ENCODE measurements around the gene CAST. TPM values are rescaled to one million over a fixed set of nuclear protein-coding genes. Genes with fewer than 3 reads are reported as not detected.

Gene CAST
- total RNA-seq, 1 donor from 2014 or later, result 287 TPM

DNA sequence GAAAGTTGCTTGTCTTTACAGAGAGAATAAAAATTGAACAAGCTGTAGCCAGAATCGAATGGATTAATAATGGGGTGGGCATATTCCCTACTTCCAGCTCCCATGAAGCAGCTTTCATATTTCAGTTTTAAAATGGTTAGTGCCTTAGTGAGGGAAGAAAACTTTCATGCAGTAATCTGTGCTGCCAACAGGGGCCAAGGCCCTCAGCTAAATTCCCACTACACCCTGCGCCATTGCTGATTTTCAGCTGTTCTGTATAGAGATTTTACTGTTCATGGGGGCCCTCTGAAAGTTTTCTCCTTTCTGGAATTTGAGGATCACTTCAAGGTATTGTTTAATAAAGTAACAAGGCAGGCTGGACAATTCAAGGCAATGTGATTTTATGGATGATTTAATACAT is 58.2 kb downstream of the CAST start:
- H3K79me2 ChIP-seq (ENCODE audit: insufficient read depth, low read length), result peaks cover 80% of the 10 kb centered on the region
- Mint-ChIP-seq H3K9me3 (ENCODE audit: unreplicated experiment) (no peaks in the 10 kb centered on the region), H3K4me3 (ENCODE audit: unreplicated experiment) (no peak overlapping the region), H3K27ac (ENCODE audit: unreplicated experiment) (peak overlapping the region; percentile 64), H3K36me3 (ENCODE audit: low read depth, unreplicated experiment) (peaks cover 8% of the 10 kb centered on the region), H3K27me3 (ENCODE audit: low read depth, unreplicated experiment) (no peaks in the 10 kb centered on the region), H3K4me1 (ENCODE audit: low read depth, unreplicated experiment) (peaks cover 34% of the 10 kb centered on the region)
- no peak overlapping the region for H3K4me3 ChIP-seq (ENCODE audit: insufficient read depth, low read depth, low read length)
- H3K4me2 ChIP-seq (ENCODE audit: low read length), result no peak overlapping the region
- peaks cover 66% of the 10 kb centered on the region for H4K20me1 ChIP-seq (ENCODE audit: insufficient read depth, low read length)
- no peak overlapping the region for H3K9ac ChIP-seq (ENCODE audit: low read length)
- H3K36me3 ChIP-seq (ENCODE audit: insufficient read depth, low read length), result peaks cover 5% of the 10 kb centered on the region
- H3K4me1 ChIP-seq (ENCODE audit: insufficient read depth, low read length), result no peaks in the 10 kb centered on the region
- H3K9me3 ChIP-seq (ENCODE audit: insufficient read depth, low read depth, low read length), result no peaks in the 10 kb centered on the region
- no peak for FAIRE-seq
- no peak for DNase-seq (ENCODE audit: low read depth)
- H3K27me3 ChIP-seq (ENCODE audit: insufficient read depth, low read length), result no peaks in the 10 kb centered on the region
- H3K27ac ChIP-seq (ENCODE audit: low read depth, low read length), result no peak overlapping the region
- TF ChIP-seq, protein P1, sequence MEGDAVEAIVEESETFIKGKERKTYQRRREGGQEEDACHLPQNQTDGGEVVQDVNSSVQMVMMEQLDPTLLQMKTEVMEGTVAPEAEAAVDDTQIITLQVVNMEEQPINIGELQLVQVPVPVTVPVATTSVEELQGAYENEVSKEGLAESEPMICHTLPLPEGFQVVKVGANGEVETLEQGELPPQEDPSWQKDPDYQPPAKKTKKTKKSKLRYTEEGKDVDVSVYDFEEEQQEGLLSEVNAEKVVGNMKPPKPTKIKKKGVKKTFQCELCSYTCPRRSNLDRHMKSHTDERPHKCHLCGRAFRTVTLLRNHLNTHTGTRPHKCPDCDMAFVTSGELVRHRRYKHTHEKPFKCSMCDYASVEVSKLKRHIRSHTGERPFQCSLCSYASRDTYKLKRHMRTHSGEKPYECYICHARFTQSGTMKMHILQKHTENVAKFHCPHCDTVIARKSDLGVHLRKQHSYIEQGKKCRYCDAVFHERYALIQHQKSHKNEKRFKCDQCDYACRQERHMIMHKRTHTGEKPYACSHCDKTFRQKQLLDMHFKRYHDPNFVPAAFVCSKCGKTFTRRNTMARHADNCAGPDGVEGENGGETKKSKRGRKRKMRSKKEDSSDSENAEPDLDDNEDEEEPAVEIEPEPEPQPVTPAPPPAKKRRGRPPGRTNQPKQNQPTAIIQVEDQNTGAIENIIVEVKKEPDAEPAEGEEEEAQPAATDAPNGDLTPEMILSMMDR (IDR thresholded peaks at IDR 0.05; ENCODE audit: insufficient read depth, low read depth, low read length), result no peak
- no peak for TF ChIP-seq EZH2 (IDR thresholded peaks at IDR 0.05; ENCODE audit: insufficient read depth, low read length)
- no peak overlapping the region for H2AFZ ChIP-seq (ENCODE audit: low read depth, low read length)

DNA sequence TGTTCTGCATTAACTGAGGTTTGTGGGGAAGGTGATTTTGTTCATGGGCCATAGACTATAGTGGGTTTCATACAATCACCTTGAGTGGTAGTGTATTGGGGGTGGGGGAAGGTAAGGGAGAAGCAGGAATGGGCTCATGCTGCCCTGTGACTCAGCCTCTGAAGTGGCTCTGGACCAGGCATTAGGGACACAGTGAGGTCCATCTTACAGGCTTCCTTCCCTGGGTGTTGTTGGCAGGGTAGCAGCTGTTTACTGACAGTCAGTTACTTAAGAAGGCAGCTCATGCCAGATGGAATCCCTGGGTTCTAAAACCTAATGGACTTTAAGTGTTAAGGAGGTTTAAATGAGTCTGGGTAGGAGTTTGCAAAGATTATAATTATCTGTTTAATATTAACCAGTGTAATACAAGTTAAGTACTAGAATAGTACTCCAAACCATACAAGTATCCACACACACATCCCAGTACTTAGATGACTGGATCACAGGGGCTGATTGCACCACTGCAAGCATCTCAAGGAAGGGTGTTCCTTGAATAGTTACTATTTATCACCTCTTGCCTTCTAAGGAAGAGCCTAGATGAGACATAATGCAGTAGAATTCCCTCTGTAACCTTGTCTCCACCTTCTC is 59.3 kb downstream of the CAST start:
- H3K36me3 ChIP-seq (ENCODE audit: insufficient read depth, low read length), result peaks cover 5% of the 10 kb centered on the region
- H3K9me3 Mint-ChIP-seq (ENCODE audit: unreplicated experiment), result no peaks in the 10 kb centered on the region
- no peak overlapping the region for H2AFZ ChIP-seq (ENCODE audit: low read depth, low read length)
- peaks cover 8% of the 10 kb centered on the region for H3K36me3 Mint-ChIP-seq (ENCODE audit: low read depth, unreplicated experiment)
- no peaks in the 10 kb centered on the region for H3K9me3 ChIP-seq (ENCODE audit: insufficient read depth, low read depth, low read length)
- peaks cover 69% of the 10 kb centered on the region for H3K79me2 ChIP-seq (ENCODE audit: insufficient read depth, low read length)
- H3K4me3 ChIP-seq (ENCODE audit: insufficient read depth, low read depth, low read length), result no peak overlapping the region
- H3K27ac Mint-ChIP-seq (ENCODE audit: unreplicated experiment), result no peak overlapping the region
- DNase-seq (ENCODE audit: low read depth) (no peak), FAIRE-seq (no peak)
- no peak overlapping the region for H3K4me2 ChIP-seq (ENCODE audit: low read length)
- no peaks in the 10 kb centered on the region for H3K27me3 Mint-ChIP-seq (ENCODE audit: low read depth, unreplicated experiment)
- H3K4me3 Mint-ChIP-seq (ENCODE audit: unreplicated experiment), result peak overlapping the region; percentile 66
- H3K4me1 Mint-ChIP-seq (ENCODE audit: low read depth, unreplicated experiment), result peaks cover 30% of the 10 kb centered on the region
- H3K4me1 ChIP-seq (ENCODE audit: insufficient read depth, low read length), result no peaks in the 10 kb centered on the region
- peaks cover 60% of the 10 kb centered on the region for H4K20me1 ChIP-seq (ENCODE audit: insufficient read depth, low read length)
- no peak overlapping the region for H3K27ac ChIP-seq (ENCODE audit: low read depth, low read length)
- H3K9ac ChIP-seq (ENCODE audit: low read length), result no peak overlapping the region
- TF ChIP-seq, protein P1 (IDR thresholded peaks at IDR 0.05; ENCODE audit: insufficient read depth, low read depth, low read length), result no peak
- TF ChIP-seq EZH2 (IDR thresholded peaks at IDR 0.05; ENCODE audit: insufficient read depth, low read length), result no peak
- H3K27me3 ChIP-seq (ENCODE audit: insufficient read depth, low read length), result no peaks in the 10 kb centered on the region

DNA sequence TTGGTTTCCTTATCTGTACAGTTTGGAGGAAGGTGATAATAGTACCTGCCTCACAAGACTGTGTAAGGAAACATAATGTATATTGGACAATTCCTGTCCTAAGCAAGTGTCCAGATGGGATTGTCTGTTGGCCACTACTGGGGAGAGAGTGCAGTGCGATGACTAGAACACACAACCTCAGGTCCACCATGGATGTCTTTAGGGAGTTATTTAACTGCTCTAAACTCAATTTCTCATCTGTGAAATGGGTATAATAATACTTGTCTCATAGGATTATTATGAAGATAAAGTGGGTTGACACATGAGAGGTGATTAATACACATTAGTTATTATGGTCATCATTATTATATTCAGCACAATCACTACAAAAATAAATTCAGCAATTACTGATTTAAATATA is 63.1 kb downstream of the CAST start:
- FAIRE-seq, result no peak
- no peak for TF ChIP-seq EZH2 (IDR thresholded peaks at IDR 0.05; ENCODE audit: insufficient read depth, low read length)
- TF ChIP-seq, protein P1 (IDR thresholded peaks at IDR 0.05; ENCODE audit: insufficient read depth, low read depth, low read length), result no peak
- peaks cover 32% of the 10 kb centered on the region for H4K20me1 ChIP-seq (ENCODE audit: insufficient read depth, low read length)

More for the DNA sequence above, 63.1 kb downstream of the CAST start:
- Histone ChIP-seq H3K36me3 (ENCODE audit: insufficient read depth, low read length) (peaks cover 16% of the 10 kb centered on the region), H3K4me2 (ENCODE audit: low read length) (no peak overlapping the region), H3K79me2 (ENCODE audit: insufficient read depth, low read length) (peaks cover 31% of the 10 kb centered on the region), H3K4me3 (ENCODE audit: insufficient read depth, low read depth, low read length) (no peak overlapping the region), H3K9ac (ENCODE audit: low read length) (no peak overlapping the region), H3K9me3 (ENCODE audit: insufficient read depth, low read depth, low read length) (no peaks in the 10 kb centered on the region), H2AFZ (ENCODE audit: low read depth, low read length) (no peak overlapping the region), H3K27ac (ENCODE audit: low read depth, low read length) (no peak overlapping the region), H3K4me1 (ENCODE audit: insufficient read depth, low read length) (no peaks in the 10 kb centered on the region), H3K27me3 (ENCODE audit: insufficient read depth, low read length) (no peaks in the 10 kb centered on the region)
- Mint-ChIP-seq H3K4me3 (ENCODE audit: unreplicated experiment) (no peak overlapping the region), H3K27me3 (ENCODE audit: low read depth, unreplicated experiment) (no peaks in the 10 kb centered on the region), H3K27ac (ENCODE audit: unreplicated experiment) (no peak overlapping the region), H3K4me1 (ENCODE audit: low read depth, unreplicated experiment) (peaks cover 22% of the 10 kb centered on the region), H3K9me3 (ENCODE audit: unreplicated experiment) (no peaks in the 10 kb centered on the region), H3K36me3 (ENCODE audit: low read depth, unreplicated experiment) (peaks cover 2% of the 10 kb centered on the region)
- DNase-seq (ENCODE audit: low read depth), result no peak

Data from astrocyte (in vitro differentiated cells and primary cell).